ENCODE results near the gene ARHGAP11A. TPM values are rescaled to one million over a fixed set of nuclear protein-coding genes. Genes with fewer than 3 reads are reported as not detected.

ARHGAP11A gene
- total RNA-seq, 4 donors from 2014 or later: 1.1 to 5.6 (median 2.8) TPM

DNA sequence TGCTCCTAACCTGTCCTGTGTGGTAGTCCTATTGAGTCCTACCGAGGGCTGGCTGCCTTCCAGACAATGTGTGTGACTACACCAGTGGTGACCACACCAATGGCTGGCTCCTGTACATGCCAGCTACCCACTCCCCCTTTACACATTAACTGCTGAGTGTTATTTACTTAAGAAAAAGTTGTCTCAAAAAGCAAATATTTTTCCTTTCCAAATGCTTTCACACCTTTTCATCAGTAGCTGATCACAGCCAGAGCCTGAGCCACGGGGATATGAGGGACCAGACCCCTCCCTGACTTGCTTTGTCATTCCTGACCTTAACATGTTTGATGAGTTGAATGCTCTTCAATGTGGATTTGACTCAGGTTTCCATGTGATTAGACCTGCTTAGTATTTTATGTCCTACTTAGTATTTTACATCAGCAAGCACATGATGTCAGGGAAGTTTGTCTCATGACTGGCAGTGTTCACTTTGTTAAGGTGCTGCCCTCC is 72.9 kb downstream of the ARHGAP11A start:
- TF ChIP-seq, protein P1, sequence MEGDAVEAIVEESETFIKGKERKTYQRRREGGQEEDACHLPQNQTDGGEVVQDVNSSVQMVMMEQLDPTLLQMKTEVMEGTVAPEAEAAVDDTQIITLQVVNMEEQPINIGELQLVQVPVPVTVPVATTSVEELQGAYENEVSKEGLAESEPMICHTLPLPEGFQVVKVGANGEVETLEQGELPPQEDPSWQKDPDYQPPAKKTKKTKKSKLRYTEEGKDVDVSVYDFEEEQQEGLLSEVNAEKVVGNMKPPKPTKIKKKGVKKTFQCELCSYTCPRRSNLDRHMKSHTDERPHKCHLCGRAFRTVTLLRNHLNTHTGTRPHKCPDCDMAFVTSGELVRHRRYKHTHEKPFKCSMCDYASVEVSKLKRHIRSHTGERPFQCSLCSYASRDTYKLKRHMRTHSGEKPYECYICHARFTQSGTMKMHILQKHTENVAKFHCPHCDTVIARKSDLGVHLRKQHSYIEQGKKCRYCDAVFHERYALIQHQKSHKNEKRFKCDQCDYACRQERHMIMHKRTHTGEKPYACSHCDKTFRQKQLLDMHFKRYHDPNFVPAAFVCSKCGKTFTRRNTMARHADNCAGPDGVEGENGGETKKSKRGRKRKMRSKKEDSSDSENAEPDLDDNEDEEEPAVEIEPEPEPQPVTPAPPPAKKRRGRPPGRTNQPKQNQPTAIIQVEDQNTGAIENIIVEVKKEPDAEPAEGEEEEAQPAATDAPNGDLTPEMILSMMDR (IDR thresholded peaks at IDR 0.05; ENCODE audit: low read depth): no peak

Small RNAs within 50 kb of the gene (small RNA-seq; reads per million reads assigned to genes)
- gene RN7SL286P: not detected

Other genes with a start within 250 kb of the ARHGAP11A start
- gene GOLGA8K, start 212.2 kb upstream of the ARHGAP11A start, total RNA-seq: 1 to 10 TPM in 1 of 4 donors, under 1 TPM in 1, not detected in 2; 0.44 to 2.2 TPM
- 1 to 10 TPM in 1 of 4 donors, under 1 TPM in 1, not detected in 2; 0.75 to 1.3 TPM for gene GOLGA8O, start 159.9 kb upstream of the ARHGAP11A start, total RNA-seq
- gene GOLGA8N, start 22.0 kb upstream of the ARHGAP11A start, total RNA-seq: 10 to 100 TPM; 10.6 to 19.6 (median 15.1) TPM
- 1 to 10 TPM in 1 of 4 donors, not detected in 3; 2.9 TPM for gene SCG5, start 26.2 kb downstream of the ARHGAP11A start, total RNA-seq
- 1 to 10 TPM in 2 of 4 donors, under 1 TPM in 1, not detected in 1; 0.57 to 2.5 (median 1.1) TPM for gene GREM1, start 102.5 kb downstream of the ARHGAP11A start, total RNA-seq